GM21528 (cell line): ENCODE results near the gene CDCA3.

Experiments used
- ATAC-seq: cut with Tn5 transposase; IDR thresholded peaks from one replicate; pipeline ENCODE4 v1.9.1; 2021; ENCODE audit warnings: mild to moderate bottlenecking, moderate library complexity; ENCODE audit not compliant: unreplicated experiment, low FRiP score

The CDCA3 gene

GRCh38 chr12:6823182-6824084, 27.7 kb downstream of the CDCA3 start:
- ATAC-seq, result no peak

GRCh38 chr12:6822426-6823135, 28.5 kb downstream of the CDCA3 start:
- no peak for ATAC-seq

- no peak for ATAC-seq
Measured at GRCh38 chr12:6821591-6822425, 29.3 kb downstream of the CDCA3 start, which contains the start of gene GPR162. TSS of gene GPR162 (plus strand) at chr12:6821821. CDS start at chr12:6823899, 2,078 bp downstream.

- ATAC-seq, result no peak
Measured at GRCh38 chr12:6820166-6820565, 30.9 kb downstream of the CDCA3 start.

GRCh38 chr12:6819106-6820030, 31.7 kb downstream of the CDCA3 start:
- ATAC-seq, result no peak

GRCh38 chr12:6818645-6819044, 32.4 kb downstream of the CDCA3 start:
- no peak for ATAC-seq

GRCh38 chr12:6818222-6818621, 32.9 kb downstream of the CDCA3 start:
- ATAC-seq, result no peak

GRCh38 chr12:6817662-6818157, 33.4 kb downstream of the CDCA3 start:
- no peak for ATAC-seq

- no peak for ATAC-seq
Measured at GRCh38 chr12:6817098-6817497, 34.0 kb downstream of the CDCA3 start.

GRCh38 chr12:6816598-6816997, 34.5 kb downstream of the CDCA3 start:
- no peak for ATAC-seq

- ATAC-seq, result no peak
Measured at GRCh38 chr12:6813363-6813762, 37.7 kb downstream of the CDCA3 start.

GRCh38 chr12:6810758-6811157, 40.3 kb downstream of the CDCA3 start:
- no peak for ATAC-seq

- ATAC-seq, result no peak
Measured at GRCh38 chr12:6809056-6809455, 42.0 kb downstream of the CDCA3 start.

GRCh38 chr12:6807170-6807569, 43.9 kb downstream of the CDCA3 start:
- ATAC-seq, result no peak

- ATAC-seq, result no peak
Measured at GRCh38 chr12:6799147-6799546, 51.9 kb downstream of the CDCA3 start.
